GM10248 (cell line): ENCODE data around the gene UTRN.

ENCODE experiments used
- CTCF ChIA-PET: fragments of 300-600 bp; sonication (Branson Sonifier 250); formaldehyde crosslinking; extraction: SDS; loops from one replicate; lab custom pipeline; 2021; ENCODE audit warnings: antibody characterized with exemption; lab: Yijun Ruan, JAX
- POLR2A ChIA-PET: fragments of 350-650 bp; sonication (Branson Sonifier 250); formaldehyde crosslinking; extraction: SDS; loops from one replicate; lab custom pipeline; 2020; ENCODE audit warnings: antibody characterized with exemption; lab: Yijun Ruan, JAX
- DNase-seq: peaks from one replicate; pipeline ENCODE4 v3.0.0; 2012; ENCODE audit errors: extremely low spot score
- TF ChIP-seq, protein P1 (sequence below): IDR thresholded peaks from 2 replicates; pipeline ENCODE4 v1.5.1; 2012; ENCODE audit warnings: mild to moderate bottlenecking, low read depth; ENCODE audit errors: extremely low read depth, missing control alignments, control extremely low read depth

UTRN gene

DNA sequence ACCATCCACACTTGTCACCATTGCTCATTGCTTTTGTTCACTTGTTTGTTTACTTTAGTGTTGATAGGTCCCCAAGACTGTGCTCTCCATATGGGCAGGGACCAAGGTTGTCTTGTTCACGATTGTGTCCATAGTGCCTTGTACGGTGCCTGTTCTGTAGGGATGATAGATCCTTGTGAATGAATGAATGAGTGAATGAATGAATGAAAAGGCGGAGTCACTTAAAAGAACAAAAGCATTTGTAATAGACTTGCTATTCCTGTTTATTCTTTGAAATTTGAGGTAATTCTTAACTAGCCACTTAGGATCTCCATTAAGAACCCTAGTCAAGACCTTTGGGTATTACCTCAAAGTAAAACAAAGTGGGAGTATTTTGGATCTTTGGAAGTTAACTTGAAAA is 47.0 kb downstream of the UTRN start:
- ChIA-PET CTCF (no interaction called here), POLR2A (no interaction called here)
- TF ChIP-seq, protein P1, sequence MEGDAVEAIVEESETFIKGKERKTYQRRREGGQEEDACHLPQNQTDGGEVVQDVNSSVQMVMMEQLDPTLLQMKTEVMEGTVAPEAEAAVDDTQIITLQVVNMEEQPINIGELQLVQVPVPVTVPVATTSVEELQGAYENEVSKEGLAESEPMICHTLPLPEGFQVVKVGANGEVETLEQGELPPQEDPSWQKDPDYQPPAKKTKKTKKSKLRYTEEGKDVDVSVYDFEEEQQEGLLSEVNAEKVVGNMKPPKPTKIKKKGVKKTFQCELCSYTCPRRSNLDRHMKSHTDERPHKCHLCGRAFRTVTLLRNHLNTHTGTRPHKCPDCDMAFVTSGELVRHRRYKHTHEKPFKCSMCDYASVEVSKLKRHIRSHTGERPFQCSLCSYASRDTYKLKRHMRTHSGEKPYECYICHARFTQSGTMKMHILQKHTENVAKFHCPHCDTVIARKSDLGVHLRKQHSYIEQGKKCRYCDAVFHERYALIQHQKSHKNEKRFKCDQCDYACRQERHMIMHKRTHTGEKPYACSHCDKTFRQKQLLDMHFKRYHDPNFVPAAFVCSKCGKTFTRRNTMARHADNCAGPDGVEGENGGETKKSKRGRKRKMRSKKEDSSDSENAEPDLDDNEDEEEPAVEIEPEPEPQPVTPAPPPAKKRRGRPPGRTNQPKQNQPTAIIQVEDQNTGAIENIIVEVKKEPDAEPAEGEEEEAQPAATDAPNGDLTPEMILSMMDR: no peak
- DNase-seq: no peak

DNA sequence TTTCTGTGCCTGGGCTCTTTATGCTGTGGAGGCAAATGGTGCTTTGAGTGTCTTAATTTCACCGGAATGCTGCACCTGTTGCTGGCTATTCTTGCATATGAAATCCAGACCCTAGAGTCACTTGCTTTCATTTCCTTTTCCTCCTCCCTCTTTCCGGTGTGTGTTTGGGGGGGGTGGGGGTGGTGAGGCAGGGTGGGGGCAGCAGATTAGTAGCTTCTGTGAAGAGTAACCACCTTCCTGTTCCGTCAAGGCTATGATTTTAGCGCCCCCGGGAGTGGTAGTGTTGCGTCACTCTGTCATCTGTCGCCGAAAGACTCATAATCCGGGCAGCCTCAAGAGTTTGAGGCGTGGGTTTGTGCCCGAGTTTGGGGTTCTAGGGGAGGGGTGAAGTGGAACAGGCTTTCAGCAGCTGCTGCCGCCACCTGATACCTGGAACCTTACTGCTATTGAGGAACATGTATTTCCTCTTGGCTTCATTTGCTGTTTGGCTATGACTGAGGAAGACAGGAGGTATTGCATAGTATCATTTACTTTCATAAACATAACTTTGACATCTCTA is 49.1 kb downstream of the UTRN start:
- POLR2A ChIA-PET: no interaction called here
- CTCF ChIA-PET: interaction anchor here (1.4 kb wide), 1 partner anchor 9 kb away, joined by 4 read pairs; no protein-coding TSS in a partner anchor
- TF ChIP-seq, protein P1: no peak
- peak; percentile 45 for DNase-seq
